Keratinocyte (primary cell): Measurements from ENCODE around the gene IL1RAP. TPM values are rescaled to one million over a fixed set of nuclear protein-coding genes. Genes with fewer than 3 reads are reported as not detected.

Experiments used
- DNase-seq: peaks from one replicate; pipeline ENCODE4 v3.0.0-alpha.2; 2011; ENCODE audit warnings: low read depth, missing footprints, low spot score
- FAIRE-seq: peaks from 2 replicates; lab custom pipeline; 2011; peaks lifted over from hg19 to GRCh38; lab: Jason Lieb, UNC
- H2AFZ ChIP-seq: 2 replicates; pipeline ENCODE4 v1.6.0; 2012; ENCODE audit warnings: low read length, control low read depth, inconsistent platforms; ENCODE audit not compliant: control insufficient read depth
- H3K27ac ChIP-seq: 2 replicates; pipeline ENCODE4 v1.5.1; 2011; ENCODE audit warnings: low read length; ENCODE audit not compliant: control insufficient read depth, insufficient read depth
- H3K27me3 ChIP-seq: 3 replicates; pipeline ENCODE4 v1.6.0; 2011; ENCODE audit warnings: low read length; ENCODE audit not compliant: control insufficient read depth, insufficient read depth; ENCODE audit errors: extremely low read depth
- H3K36me3 ChIP-seq, 2 experiments: 2 replicates in 1 of 2; 3 replicates in 1 of 2; pipeline ENCODE4 v1.5.1; 2011; ENCODE audit warnings: low read length in 2 of 2, mild to moderate bottlenecking in 1 of 2; ENCODE audit not compliant: control insufficient read depth in 2 of 2, insufficient read depth in 2 of 2; ENCODE audit errors: extremely low read depth in 1 of 2
- H3K4me1 ChIP-seq: 3 replicates; pipeline ENCODE4 v1.5.1; 2011; ENCODE audit warnings: low read length; ENCODE audit not compliant: control insufficient read depth, insufficient read depth; ENCODE audit errors: extremely low read depth
- H3K4me2 ChIP-seq: 3 replicates; pipeline ENCODE4 v1.6.0; 2011; ENCODE audit warnings: low read depth, low read length; ENCODE audit not compliant: control insufficient read depth, insufficient read depth; ENCODE audit errors: extremely low read depth
- H3K4me3 ChIP-seq, 3 experiments: fragments of 200-600 bp in 1 of 3; sonication (generic) in 1 of 3; 2 replicates in 2 of 3; 3 replicates in 1 of 3; pipeline ENCODE4 v1.5.1; 2011 to 2016; ENCODE audit warnings: low read length in 3 of 3, mild to moderate bottlenecking in 3 of 3, control low read depth in 2 of 3, inconsistent platforms in 1 of 3, low read depth in 1 of 3, mixed read lengths in 1 of 3, mixed run types in 1 of 3, moderate library complexity in 1 of 3; ENCODE audit not compliant: control insufficient read depth in 2 of 3, insufficient read depth in 2 of 3; ENCODE audit errors: extremely low read depth in 1 of 3
- H3K79me2 ChIP-seq: 2 replicates; pipeline ENCODE4 v1.6.0; 2012; ENCODE audit warnings: low read length; ENCODE audit not compliant: control insufficient read depth, insufficient read depth
- H3K9ac ChIP-seq: 3 replicates; pipeline ENCODE4 v1.6.0; 2011; ENCODE audit warnings: low read length; ENCODE audit not compliant: control insufficient read depth, insufficient read depth; ENCODE audit errors: extremely low read depth
- H3K9me1 ChIP-seq: 3 replicates; pipeline ENCODE4 v1.6.0; 2011; ENCODE audit warnings: low read length; ENCODE audit not compliant: control insufficient read depth, insufficient read depth; ENCODE audit errors: extremely low read depth
- H3K9me3 ChIP-seq: 2 replicates; pipeline ENCODE4 v1.5.1; 2012; ENCODE audit warnings: low read depth, low read length; ENCODE audit not compliant: control insufficient read depth
- H4K20me1 ChIP-seq: 3 replicates; pipeline ENCODE4 v1.6.0; 2011; ENCODE audit warnings: low read length; ENCODE audit not compliant: control insufficient read depth, insufficient read depth; ENCODE audit errors: extremely low read depth
- EZH2 ChIP-seq: IDR thresholded peaks from one replicate; pipeline ENCODE4 v1.6.1; 2012; ENCODE audit warnings: inconsistent platforms, mild to moderate bottlenecking, low read length, moderate library complexity
- dilution Hi-C: fragments of 300-500 bp; cut with MboI; formaldehyde crosslinking; loops from one replicate; pipeline ENCODE4 v1.7.0; 2020; ENCODE audit warnings: low sequenced_read_pairs; ENCODE audit not compliant: extremely low pct_ligation_motif_present
- polyA plus RNA-seq, 5 experiments: library from polyadenylated mRNA; depleted of rRNA in 3 of 5; stranded (reverse) in 3 of 5; stranded (forward) in 1 of 5; unstranded in 1 of 5; fragments of >200 nt; gene quantifications; 1 replicate in 1 of 5; 2 replicates in 3 of 5; 3 replicates in 1 of 5; pipeline versions ENCODE4 v1.2.1 to v1.2.3, GENCODE V29; 2011 to 2012; ENCODE audit warnings: missing spikeins in 2 of 5, low read depth in 1 of 5, low replicate concordance in 1 of 5
- TF ChIP-seq, protein P1 (sequence below), 3 experiments: IDR thresholded peaks in 1 of 3; conservative IDR thresholded peaks in 1 of 3; optimal IDR thresholded peaks in 1 of 3; 2 replicates in 2 of 3; 3 replicates in 1 of 3; pipeline versions ENCODE3 to v1.5.1; 2011; ENCODE audit warnings: low read length in 3 of 3, mild to moderate bottlenecking in 3 of 3, moderate library complexity in 2 of 3, control low read depth in 1 of 3, inconsistent platforms in 1 of 3; ENCODE audit not compliant: insufficient read depth in 2 of 3; ENCODE audit errors: extremely low read depth in 1 of 3

IL1RAP gene
- polyA plus RNA-seq, 1 donor (not counting 4 experiments of a cell fraction or from before 2014, with no cell fraction given) = 69.7 TPM

DNA sequence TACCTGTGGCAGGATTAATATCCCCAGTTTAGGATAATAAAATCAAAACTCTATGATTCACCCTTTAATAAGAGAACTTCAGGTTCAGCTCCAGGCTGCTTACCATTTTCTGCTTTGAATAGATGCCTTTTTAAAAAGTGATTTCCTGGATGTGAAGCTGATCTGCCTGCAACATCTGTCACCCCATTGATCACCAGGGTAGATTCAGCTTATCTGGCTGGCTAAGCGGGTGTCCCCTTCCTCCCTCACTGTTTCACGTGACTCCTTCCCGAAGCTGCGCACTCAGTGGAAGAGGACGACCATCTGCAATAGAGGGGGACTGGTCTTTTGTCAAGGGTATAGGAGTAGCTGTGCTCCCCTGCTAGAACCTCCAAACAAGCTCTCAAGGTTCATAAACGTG is 128.1 kb downstream of the IL1RAP start:
- no peak overlapping the region for H3K4me3 ChIP-seq
- H3K4me1 ChIP-seq = no peaks in the 10 kb centered on the region
- no peaks in the 10 kb centered on the region for H3K9me1 ChIP-seq
- H3K4me2 ChIP-seq = no peak overlapping the region
- H3K9me3 ChIP-seq = no peaks in the 10 kb centered on the region
- dilution Hi-C loops = no loop called here
- H3K27ac ChIP-seq = no peak overlapping the region
- TF ChIP-seq, protein P1, sequence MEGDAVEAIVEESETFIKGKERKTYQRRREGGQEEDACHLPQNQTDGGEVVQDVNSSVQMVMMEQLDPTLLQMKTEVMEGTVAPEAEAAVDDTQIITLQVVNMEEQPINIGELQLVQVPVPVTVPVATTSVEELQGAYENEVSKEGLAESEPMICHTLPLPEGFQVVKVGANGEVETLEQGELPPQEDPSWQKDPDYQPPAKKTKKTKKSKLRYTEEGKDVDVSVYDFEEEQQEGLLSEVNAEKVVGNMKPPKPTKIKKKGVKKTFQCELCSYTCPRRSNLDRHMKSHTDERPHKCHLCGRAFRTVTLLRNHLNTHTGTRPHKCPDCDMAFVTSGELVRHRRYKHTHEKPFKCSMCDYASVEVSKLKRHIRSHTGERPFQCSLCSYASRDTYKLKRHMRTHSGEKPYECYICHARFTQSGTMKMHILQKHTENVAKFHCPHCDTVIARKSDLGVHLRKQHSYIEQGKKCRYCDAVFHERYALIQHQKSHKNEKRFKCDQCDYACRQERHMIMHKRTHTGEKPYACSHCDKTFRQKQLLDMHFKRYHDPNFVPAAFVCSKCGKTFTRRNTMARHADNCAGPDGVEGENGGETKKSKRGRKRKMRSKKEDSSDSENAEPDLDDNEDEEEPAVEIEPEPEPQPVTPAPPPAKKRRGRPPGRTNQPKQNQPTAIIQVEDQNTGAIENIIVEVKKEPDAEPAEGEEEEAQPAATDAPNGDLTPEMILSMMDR (optimal IDR thresholded peaks at IDR 0.05 in 1 of 3, IDR thresholded peaks at IDR 0.05 in 1 of 3, conservative IDR thresholded peaks at IDR 0.05 in 1 of 3; ENCODE audit: extremely low read depth in 1 of 3, insufficient read depth in 2 of 3, low read length in 3 of 3) = no peak
- no peak for TF ChIP-seq EZH2
- no peak overlapping the region for H2AFZ ChIP-seq
- no peak for DNase-seq
- peaks cover 17 to 20% of the 10 kb centered on the region in 2 experiments for H3K36me3 ChIP-seq
- no peaks in the 10 kb centered on the region for H3K79me2 ChIP-seq
- FAIRE-seq = no peak
- no peak overlapping the region for H3K9ac ChIP-seq
- H3K27me3 ChIP-seq = no peaks in the 10 kb centered on the region
- H4K20me1 ChIP-seq = no peaks in the 10 kb centered on the region

DNA sequence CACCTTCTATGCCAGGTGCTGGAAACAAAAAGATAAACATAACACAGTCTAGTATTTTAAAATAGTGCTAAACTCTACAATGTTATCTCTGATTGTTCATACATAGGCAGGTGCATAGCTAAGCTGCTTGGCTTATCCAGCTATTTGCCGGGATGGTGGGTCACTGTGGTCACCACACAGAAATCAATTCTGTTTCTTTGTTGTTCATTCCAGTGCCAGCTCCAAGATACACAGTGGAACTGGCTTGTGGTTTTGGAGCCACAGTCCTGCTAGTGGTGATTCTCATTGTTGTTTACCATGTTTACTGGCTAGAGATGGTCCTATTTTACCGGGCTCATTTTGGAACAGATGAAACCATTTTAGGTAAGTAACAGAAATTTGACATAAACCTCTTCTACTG is 130.2 kb downstream of the IL1RAP start:
- no peaks in the 10 kb centered on the region for H3K9me1 ChIP-seq
- no peaks in the 10 kb centered on the region for H3K79me2 ChIP-seq
- TF ChIP-seq EZH2 = no peak
- TF ChIP-seq, protein P1 (optimal IDR thresholded peaks at IDR 0.05 in 1 of 3, IDR thresholded peaks at IDR 0.05 in 1 of 3, conservative IDR thresholded peaks at IDR 0.05 in 1 of 3; ENCODE audit: extremely low read depth in 1 of 3, insufficient read depth in 2 of 3, low read length in 3 of 3) = no peak
- no peaks in the 10 kb centered on the region for H4K20me1 ChIP-seq
- no peaks in the 10 kb centered on the region for H3K4me1 ChIP-seq
- FAIRE-seq (no peak), DNase-seq (no peak)
- peaks cover 29 to 32% of the 10 kb centered on the region in 2 experiments for H3K36me3 ChIP-seq
- H3K9me3 ChIP-seq = no peaks in the 10 kb centered on the region
- no peak overlapping the region for H3K9ac ChIP-seq
- H3K27me3 ChIP-seq = no peaks in the 10 kb centered on the region
- dilution Hi-C loops = no loop called here
- no peak overlapping the region for H3K4me3 ChIP-seq
- no peak overlapping the region for H3K27ac ChIP-seq
- no peak overlapping the region for H2AFZ ChIP-seq
- H3K4me2 ChIP-seq = no peak overlapping the region
